Mesenchymal stem cell (in vitro differentiated cells and primary cell): ENCODE measurements around the gene DQX1.
A peak's percentile ranks its signal among the peaks of the same experiment; 100 is the strongest.

ENCODE experiments used
- DNase-seq: peaks from one replicate; pipeline ENCODE4 v3.0.0-alpha.2; 2013
- H2AFZ ChIP-seq: one replicate; pipeline ENCODE4 v1.6.1; 2013; ENCODE audit warnings: low read depth, mild to moderate bottlenecking, control low read depth, inconsistent platforms, low read length, moderate library complexity
- H2AK5ac ChIP-seq: 2 replicates; pipeline ENCODE4 v1.6.1; 2013; ENCODE audit warnings: low read length, moderate library complexity, mild to moderate bottlenecking, inconsistent platforms; ENCODE audit not compliant: severe bottlenecking
- H2BK120ac ChIP-seq: one replicate; pipeline ENCODE4 v1.6.1; 2013; ENCODE audit warnings: low read depth, mild to moderate bottlenecking, inconsistent platforms, low read length, moderate library complexity
- H2BK12ac ChIP-seq, 2 experiments: one replicate each; pipeline ENCODE4 v1.6.1; 2013; ENCODE audit warnings: inconsistent platforms in 2 of 2, low read length in 2 of 2, mild to moderate bottlenecking in 2 of 2, moderate library complexity in 2 of 2, control low read depth in 1 of 2
- H2BK15ac ChIP-seq: one replicate; pipeline ENCODE4 v1.6.1; 2013; ENCODE audit warnings: mild to moderate bottlenecking, low read depth, inconsistent platforms; ENCODE audit not compliant: poor library complexity, severe bottlenecking
- H2BK5ac ChIP-seq: 2 replicates; pipeline ENCODE4 v1.6.1; 2013; ENCODE audit warnings: low read depth, mild to moderate bottlenecking, low read length, control low read depth, inconsistent platforms; ENCODE audit not compliant: poor library complexity, severe bottlenecking
- H3K14ac ChIP-seq, 2 experiments: one replicate each; pipeline ENCODE4 v1.6.1; 2013; ENCODE audit warnings: inconsistent platforms in 2 of 2, low read length in 2 of 2, control low read depth in 1 of 2, mild to moderate bottlenecking in 1 of 2, moderate library complexity in 1 of 2
- H3K18ac ChIP-seq, 2 experiments: one replicate each; pipeline ENCODE4 v1.6.1; 2013; ENCODE audit warnings: inconsistent platforms in 2 of 2, low read length in 2 of 2, control low read depth in 1 of 2, low read depth in 1 of 2, mild to moderate bottlenecking in 1 of 2
- H3K23ac ChIP-seq, 2 experiments: one replicate each; pipeline ENCODE4 v1.6.1; 2013; ENCODE audit warnings: inconsistent platforms in 2 of 2, low read length in 2 of 2, mild to moderate bottlenecking in 2 of 2, moderate library complexity in 2 of 2, control low read depth in 1 of 2
- H3K27ac ChIP-seq: 2 replicates; pipeline ENCODE4 v1.5.1; 2013; ENCODE audit warnings: mild to moderate bottlenecking, moderate library complexity, low read length, control low read depth, inconsistent platforms; ENCODE audit not compliant: poor library complexity, severe bottlenecking
- H3K27me3 ChIP-seq, 2 experiments: 2 replicates each; pipeline versions ENCODE4 v1.6.1 to v1.7.0; 2013; ENCODE audit warnings: low read length in 2 of 2, mild to moderate bottlenecking in 2 of 2, moderate library complexity in 2 of 2, control low read depth in 1 of 2, inconsistent platforms in 1 of 2; ENCODE audit not compliant: control insufficient read depth in 1 of 2, insufficient read depth in 1 of 2
- H3K36me3 ChIP-seq, 2 experiments: 2 replicates each; pipeline versions ENCODE4 v1.6.1 to v1.7.0; 2013; ENCODE audit warnings: low read length in 2 of 2, control low read depth in 1 of 2, inconsistent platforms in 1 of 2, low read depth in 1 of 2, mild to moderate bottlenecking in 1 of 2; ENCODE audit not compliant: insufficient read depth in 2 of 2, control insufficient read depth in 1 of 2
- H3K4ac ChIP-seq, 2 experiments: one replicate each; pipeline ENCODE4 v1.6.1; 2013; ENCODE audit warnings: inconsistent platforms in 2 of 2, low read length in 2 of 2, mild to moderate bottlenecking in 2 of 2, moderate library complexity in 2 of 2, control low read depth in 1 of 2, low read depth in 1 of 2
- H3K4me1 ChIP-seq: 2 replicates; pipeline ENCODE4 v1.6.1; 2013; ENCODE audit warnings: low read depth, low read length, control low read depth; ENCODE audit not compliant: control insufficient read depth, insufficient read depth
- H3K4me2 ChIP-seq: 2 replicates; pipeline ENCODE4 v1.6.1; 2013; ENCODE audit warnings: low read length, mild to moderate bottlenecking, inconsistent platforms; ENCODE audit not compliant: poor library complexity, severe bottlenecking
- H3K4me3 ChIP-seq, 2 experiments: 2 replicates each; pipeline versions ENCODE4 v1.5.1 to v1.7.0; 2013; ENCODE audit warnings: low read length in 2 of 2, mild to moderate bottlenecking in 2 of 2, control low read depth in 1 of 2, low read depth in 1 of 2; ENCODE audit not compliant: insufficient read depth in 1 of 2
- H3K79me1 ChIP-seq: replicated peaks from 2 replicates; pipeline ENCODE4 v1.6.1; 2013; ENCODE audit warnings: mild to moderate bottlenecking, control low read depth, low read length, inconsistent platforms; ENCODE audit not compliant: poor library complexity, severe bottlenecking
- H3K9ac ChIP-seq: 2 replicates; pipeline ENCODE4 v1.7.0; 2013; ENCODE audit warnings: mild to moderate bottlenecking, low read length, moderate library complexity
- H3K9me3 ChIP-seq: 2 replicates; pipeline ENCODE4 v1.7.0; 2013; ENCODE audit warnings: mild to moderate bottlenecking, low read length; ENCODE audit not compliant: control insufficient read depth
- H4K8ac ChIP-seq: one replicate; pipeline ENCODE4 v1.6.1; 2013; ENCODE audit warnings: inconsistent platforms, mild to moderate bottlenecking, low read length, moderate library complexity
- H4K91ac ChIP-seq: one replicate; pipeline ENCODE4 v1.6.1; 2013; ENCODE audit warnings: mild to moderate bottlenecking, low read length, inconsistent platforms
- WGBS: methylation state at CpG from one replicate; pipeline ENCODE4 v1.1.7; 2013; ENCODE audit warnings: mixed read lengths; 5-methylcytosine and 5-hydroxymethylcytosine counted together

The DQX1 gene

DNA sequence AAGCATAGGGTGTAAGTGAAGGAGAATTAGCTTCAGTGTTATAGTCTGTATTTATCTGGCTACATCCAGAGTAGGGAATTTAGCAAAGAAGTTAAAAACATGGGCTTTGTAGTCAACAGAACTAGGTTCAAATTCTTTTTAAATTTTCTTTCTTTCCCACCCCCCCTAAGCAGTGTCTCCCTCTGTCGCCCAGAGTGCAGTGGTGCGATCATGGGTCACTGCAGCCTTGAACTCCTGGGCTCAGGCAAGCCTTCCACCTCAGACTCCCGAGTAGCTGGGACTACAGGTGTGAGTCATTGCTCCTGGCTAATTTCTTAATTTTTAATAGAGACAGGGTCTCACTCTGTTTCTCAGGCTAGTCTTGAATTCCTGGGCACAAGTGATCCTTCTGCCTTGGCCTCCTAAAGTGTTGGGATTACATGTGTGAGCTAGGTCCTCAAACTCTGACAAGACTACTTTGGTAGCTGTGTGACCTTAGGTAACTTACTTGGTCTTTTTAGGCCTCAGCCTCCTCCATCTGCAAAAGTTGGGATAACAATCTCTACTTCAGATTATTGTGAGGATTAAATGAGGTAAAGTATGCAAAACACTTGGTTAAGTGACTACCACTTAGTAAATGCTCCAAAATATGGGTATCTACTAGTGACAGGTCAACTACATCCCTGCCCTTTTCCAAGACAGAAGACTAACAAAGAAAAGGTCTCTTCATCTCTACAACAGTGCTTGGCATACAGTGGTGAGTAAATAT, 46.3 kb upstream of the DQX1 start:
- no peak overlapping the region for H2BK12ac ChIP-seq

GRCh38 chr2:74571058-74571457, 45.0 kb upstream of the DQX1 start:
- Histone ChIP-seq H2BK12ac (no peak overlapping the region), H3K27ac (no peak overlapping the region), H3K23ac (no peak overlapping the region), H2AK5ac (peak overlapping the region; percentile 31), H3K27me3 (no peaks in the 10 kb centered on the region), H3K4me2 (no peak overlapping the region), H3K9ac (no peak overlapping the region), H3K4ac (no peak overlapping the region), H2AFZ (no peak overlapping the region), H3K18ac (no peak overlapping the region), H3K4me1 (no peaks in the 10 kb centered on the region), H3K79me1 (no peaks in the 10 kb centered on the region), H4K91ac (no peak overlapping the region), H3K4me3 (no peak overlapping the region), H2BK15ac (no peak overlapping the region), H3K36me3 (no peaks in the 10 kb centered on the region), H3K9me3 (no peaks in the 10 kb centered on the region), H2BK120ac (no peak overlapping the region), H2BK5ac (no peak overlapping the region), H4K8ac (no peak overlapping the region), H3K14ac (no peak overlapping the region)
- no peak for DNase-seq
- WGBS = 100% methylated on average over 1 of the region's 1 CpG

More for the DNA sequence above, 46.3 kb upstream of the DQX1 start:
- Histone ChIP-seq H3K27me3 (no peaks in the 10 kb centered on the region), H3K23ac (no peak overlapping the region), H3K27ac (no peak overlapping the region), H4K91ac (no peak overlapping the region), H3K79me1 (no peaks in the 10 kb centered on the region), H3K9ac (no peak overlapping the region), H3K9me3 (no peaks in the 10 kb centered on the region), H2BK120ac (no peak overlapping the region), H3K4me3 (no peak overlapping the region), H2BK15ac (no peak overlapping the region), H2BK5ac (no peak overlapping the region), H4K8ac (no peak overlapping the region), H2AFZ (no peak overlapping the region), H3K4me2 (no peak overlapping the region), H2AK5ac (no peak overlapping the region), H3K14ac (no peak overlapping the region), H3K18ac (no peak overlapping the region), H3K36me3 (no peaks in the 10 kb centered on the region), H3K4ac (no peak overlapping the region), H3K4me1 (no peaks in the 10 kb centered on the region)
- no peak for DNase-seq
- 50% methylated on average over 3 of the region's 3 CpGs for WGBS

- H3K4me2 ChIP-seq = no peak overlapping the region
Observed at GRCh38 chr2:74569686-74570085, 43.7 kb upstream of the DQX1 start.

GRCh38 chr2:74567881-74568280, 41.9 kb upstream of the DQX1 start:
- 59% methylated on average over 5 of the region's 5 CpGs for WGBS

More at GRCh38 chr2:74569686-74570085, 43.7 kb upstream of the DQX1 start:
- H3K79me1 ChIP-seq = no peaks in the 10 kb centered on the region
- H2BK5ac ChIP-seq = no peak overlapping the region
- H3K23ac ChIP-seq = no peak overlapping the region
- no peaks in the 10 kb centered on the region for H3K27me3 ChIP-seq
- H3K9me3 ChIP-seq = no peaks in the 10 kb centered on the region
- no peak overlapping the region for H4K91ac ChIP-seq
- no peak for DNase-seq
- no peak overlapping the region for H2AK5ac ChIP-seq
- H3K14ac ChIP-seq = no peak overlapping the region
- H3K9ac ChIP-seq = no peak overlapping the region
- H2BK15ac ChIP-seq = no peak overlapping the region
- H3K18ac ChIP-seq = no peak overlapping the region
- WGBS = 82% methylated on average over 1 of the region's 1 CpG
- H3K36me3 ChIP-seq = no peaks in the 10 kb centered on the region
- no peak overlapping the region for H3K4ac ChIP-seq
- H2BK12ac ChIP-seq = no peak overlapping the region
- H4K8ac ChIP-seq = no peak overlapping the region
- H3K27ac ChIP-seq = no peak overlapping the region
- H2BK120ac ChIP-seq = no peak overlapping the region
- H3K4me1 ChIP-seq = no peaks in the 10 kb centered on the region
- H2AFZ ChIP-seq = no peak overlapping the region
- no peak overlapping the region for H3K4me3 ChIP-seq

More at GRCh38 chr2:74567881-74568280, 41.9 kb upstream of the DQX1 start:
- Histone ChIP-seq H2BK12ac (no peak overlapping the region), H3K9ac (peak overlapping the region; percentile 56), H3K4me2 (no peak overlapping the region), H3K9me3 (no peaks in the 10 kb centered on the region), H3K4me1 (peaks cover 2% of the 10 kb centered on the region), H2AFZ (no peak overlapping the region), H4K8ac (no peak overlapping the region), H3K27me3 (no peaks in the 10 kb centered on the region), H3K14ac (no peak overlapping the region), H3K23ac (no peak overlapping the region), H3K36me3 (no peaks in the 10 kb centered on the region), H3K79me1 (no peaks in the 10 kb centered on the region), H3K18ac (no peak overlapping the region), H3K27ac (peak overlapping the region; percentile 12), H3K4me3 (peak overlapping the region in 1 of 2 experiments; percentile 6), H2BK5ac (no peak overlapping the region), H3K4ac (no peak overlapping the region), H4K91ac (no peak overlapping the region), H2BK15ac (no peak overlapping the region), H2AK5ac (peak overlapping the region; percentile 45), H2BK120ac (no peak overlapping the region)
- DNase-seq = no peak
